ENCODE data around the gene RND2. TPM values are rescaled to one million over a fixed set of nuclear protein-coding genes. Genes with fewer than 3 reads are reported as not detected.

The RND2 gene
- total and polyA plus RNA-seq, 2 of the 4 experiments (the other 2 are of a cell fraction) = 1.1 to 1.9 TPM

DNA sequence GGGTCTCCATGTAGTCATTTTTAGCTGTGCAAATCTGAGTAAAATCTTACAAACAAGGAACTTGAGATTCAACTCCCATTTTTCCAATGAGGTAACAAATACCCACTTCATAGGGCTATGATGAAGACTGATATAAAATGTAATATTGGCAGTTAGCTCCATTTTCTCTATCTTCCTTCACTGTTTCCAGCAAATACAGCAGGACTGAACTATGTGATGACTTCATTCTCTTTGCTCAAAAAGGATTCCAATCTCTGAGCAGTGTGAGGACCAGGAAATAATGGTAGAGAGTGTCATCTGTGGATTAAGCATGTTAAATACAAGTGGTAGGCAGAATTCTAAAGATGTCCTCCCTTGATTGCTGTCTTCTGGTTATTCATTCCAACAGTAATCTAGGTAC lies 18.3 kb downstream of the RND2 start:
- Histone ChIP-seq H3K56ac (ENCODE audit: extremely low read depth, insufficient read depth, low read length) (no peak overlapping the region), H2AK9ac (replicated peaks; ENCODE audit: low read depth, low read length, poor library complexity) (no peak overlapping the region), H4K91ac (ENCODE audit: insufficient read depth, low read depth, low read length) (no peak overlapping the region), H4K8ac (ENCODE audit: low read depth in 2 of 2, low read length in 2 of 2) (no peak overlapping the region), H3K4ac (ENCODE audit: low read depth, low read length) (no peak overlapping the region), H2AFZ (replicated peaks; ENCODE audit: low read length, poor library complexity) (no peak overlapping the region), H2BK5ac (ENCODE audit: low read depth, low read length, poor library complexity, severe bottlenecking) (no peak overlapping the region), H4K5ac (ENCODE audit: low read depth, low read length) (no peak overlapping the region), H3K36me3 (ENCODE audit: control insufficient read depth, insufficient read depth, low read length) (no peaks in the 10 kb centered on the region; the same call in 1 of the 2 replicates), H3K4me1 (ENCODE audit: control insufficient read depth, insufficient read depth, low read length) (peaks cover 6% of the 10 kb centered on the region), H3K9me1 (ENCODE audit: insufficient read depth, low read length) (0 out of 2 replicates have a peak, but pooled peaks cover 3% of the 10 kb centered on the region), H3K9me3 (ENCODE audit: control insufficient read depth, insufficient read depth, low read length) (no peaks in the 10 kb centered on the region), H2BK15ac (ENCODE audit: low read depth, low read length) (no peak overlapping the region), H2BK120ac (ENCODE audit: low read depth, low read length) (no peak overlapping the region), H3K18ac (ENCODE audit: low read depth, low read length) (no peak overlapping the region), H3K14ac (replicated peaks; ENCODE audit: low read depth, low read length) (no peak overlapping the region), H3K9ac (ENCODE audit: low read depth, low read length) (no peak overlapping the region), H2BK20ac (ENCODE audit: low read depth, low read length) (no peak overlapping the region), H3K27ac (ENCODE audit: insufficient read depth, low read length) (no peak overlapping the region), H3K27me3 (ENCODE audit: control insufficient read depth, insufficient read depth, low read length) (no peaks in the 10 kb centered on the region), H4K20me1 (ENCODE audit: insufficient read depth, low read length) (no peaks in the 10 kb centered on the region), H3K4me3 (ENCODE audit: insufficient read depth, low read depth, low read length) (no peak overlapping the region), H3K23ac (ENCODE audit: low read depth, low read length) (no peak overlapping the region), H3K79me1 (ENCODE audit: low read depth in 1 of 2, low read length in 2 of 2) (no peaks in the 10 kb centered on the region), H2AK5ac (ENCODE audit: low read depth, low read length) (no peak overlapping the region), H3K4me2 (ENCODE audit: low read depth, low read length) (no peak overlapping the region)
- ChIA-PET CTCF (no interaction called here), POLR2A (ENCODE audit: unreplicated experiment) (no interaction called here)
- DNase-seq (peak; percentile 49), ATAC-seq (ENCODE audit: low read depth) (peak; percentile 85)
- no TSS peak for BruUV-seq (replicated peaks)
- dilution Hi-C loops (cut with HindIII; ENCODE audit: low sequenced_read_pairs, unreplicated experiment) (no loop called here), in situ Hi-C loops (cut with MboI; ENCODE audit: low sequenced_read_pairs) (no loop called here), intact Hi-C loops (cut with micrococcal nuclease) (no loop called here)
- TF ChIP-seq NFE2L2 (IDR thresholded peaks at IDR 0.05; ENCODE audit: low read depth, low read length) = no peak
- no peak for TF ChIP-seq CHD1 (IDR thresholded peaks at IDR 0.05; ENCODE audit: low read depth, low read length)
- no peak for TF ChIP-seq MXI1 (IDR thresholded peaks at IDR 0.05; ENCODE audit: borderline replicate concordance, low read depth, low read length)
- TF ChIP-seq RCOR1 (IDR thresholded peaks at IDR 0.05; ENCODE audit: insufficient replicate concordance, low read length) = no peak
- no peak for TF ChIP-seq CEBPB (IDR thresholded peaks at IDR 0.05; ENCODE audit: low read depth, low read length)
- TF ChIP-seq POLR2A (IDR thresholded peaks at IDR 0.05; ENCODE audit: low read depth, low read length) = no peak
- TF ChIP-seq MAFK (IDR thresholded peaks at IDR 0.05; ENCODE audit: low read depth, low read length) = no peak
- no peak for TF ChIP-seq RAD21 (IDR thresholded peaks at IDR 0.05; ENCODE audit: low read length)
- TF ChIP-seq, protein P1, sequence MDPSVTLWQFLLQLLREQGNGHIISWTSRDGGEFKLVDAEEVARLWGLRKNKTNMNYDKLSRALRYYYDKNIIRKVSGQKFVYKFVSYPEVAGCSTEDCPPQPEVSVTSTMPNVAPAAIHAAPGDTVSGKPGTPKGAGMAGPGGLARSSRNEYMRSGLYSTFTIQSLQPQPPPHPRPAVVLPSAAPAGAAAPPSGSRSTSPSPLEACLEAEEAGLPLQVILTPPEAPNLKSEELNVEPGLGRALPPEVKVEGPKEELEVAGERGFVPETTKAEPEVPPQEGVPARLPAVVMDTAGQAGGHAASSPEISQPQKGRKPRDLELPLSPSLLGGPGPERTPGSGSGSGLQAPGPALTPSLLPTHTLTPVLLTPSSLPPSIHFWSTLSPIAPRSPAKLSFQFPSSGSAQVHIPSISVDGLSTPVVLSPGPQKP (IDR thresholded peaks at IDR 0.05; ENCODE audit: borderline replicate concordance, low read depth, low read length) = no peak
- TF ChIP-seq, protein P2, sequence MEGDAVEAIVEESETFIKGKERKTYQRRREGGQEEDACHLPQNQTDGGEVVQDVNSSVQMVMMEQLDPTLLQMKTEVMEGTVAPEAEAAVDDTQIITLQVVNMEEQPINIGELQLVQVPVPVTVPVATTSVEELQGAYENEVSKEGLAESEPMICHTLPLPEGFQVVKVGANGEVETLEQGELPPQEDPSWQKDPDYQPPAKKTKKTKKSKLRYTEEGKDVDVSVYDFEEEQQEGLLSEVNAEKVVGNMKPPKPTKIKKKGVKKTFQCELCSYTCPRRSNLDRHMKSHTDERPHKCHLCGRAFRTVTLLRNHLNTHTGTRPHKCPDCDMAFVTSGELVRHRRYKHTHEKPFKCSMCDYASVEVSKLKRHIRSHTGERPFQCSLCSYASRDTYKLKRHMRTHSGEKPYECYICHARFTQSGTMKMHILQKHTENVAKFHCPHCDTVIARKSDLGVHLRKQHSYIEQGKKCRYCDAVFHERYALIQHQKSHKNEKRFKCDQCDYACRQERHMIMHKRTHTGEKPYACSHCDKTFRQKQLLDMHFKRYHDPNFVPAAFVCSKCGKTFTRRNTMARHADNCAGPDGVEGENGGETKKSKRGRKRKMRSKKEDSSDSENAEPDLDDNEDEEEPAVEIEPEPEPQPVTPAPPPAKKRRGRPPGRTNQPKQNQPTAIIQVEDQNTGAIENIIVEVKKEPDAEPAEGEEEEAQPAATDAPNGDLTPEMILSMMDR (conservative IDR thresholded peaks at IDR 0.05; ENCODE audit: low read depth, low read length) = no peak

Data from IMR-90 (cell line).